K562 (cell line): Measurements from ENCODE around the gene C9. TPM values are rescaled to one million over a fixed set of nuclear protein-coding genes. Genes with fewer than 3 reads are reported as not detected.

Experiments
- ATAC-seq: fragments of 200-7000 bp; cut with Tn5 transposase; 3 replicates; pipeline ENCODE4 v1.9.1; 2020; ENCODE audit warnings: moderate library complexity
- BruUV-seq: library from RNA; stranded (reverse); fragments of 400-500 nt; replicated peaks from 2 replicates; lab custom pipeline; 2021; lab: Mats Ljungman, UMichigan
- CTCF ChIA-PET: fragments of 300-600 bp; formaldehyde crosslinking; extraction: SDS; loops from one replicate; lab custom pipeline; 2021; ENCODE audit warnings: low intra/inter-chr PET ratio; lab: Yijun Ruan, JAX
- POLR2A ChIA-PET: fragments of 300-600, 350-650 bp; sonication (Branson Sonifier 250); formaldehyde crosslinking; extraction: SDS; loops from one replicate; lab custom pipeline; 2021; ENCODE audit warnings: antibody characterized with exemption, inconsistent platforms; lab: Yijun Ruan, JAX
- DNase-seq, 4 experiments: peaks; one replicate each; pipeline versions ENCODE4 v3.0.0 to v3.0.0-alpha.2; 2011 to 2018; ENCODE audit warnings: low spot score in 3 of 4, mixed read lengths in 3 of 4; ENCODE audit errors: extremely low read depth in 1 of 4
- FAIRE-seq: peaks from 2 replicates; lab custom pipeline; 2011; peaks lifted over from hg19 to GRCh38; lab: Jason Lieb, UNC
- H2AFZ ChIP-seq: 2 replicates; pipeline ENCODE4 v1.6.0; 2011; ENCODE audit warnings: low read depth, low read length, control low read depth, inconsistent platforms
- H3K27ac ChIP-seq: fragments of 200-600 bp; 3 replicates; pipeline ENCODE4 v1.8.0; 2011; ENCODE audit warnings: low read depth, mild to moderate bottlenecking, control low read depth, inconsistent platforms, low read length, moderate library complexity, mixed read lengths; ENCODE audit errors: extremely low read depth
- H3K27me3 ChIP-seq, 2 experiments: fragments of 300-600 bp in 1 of 2; 2 replicates in 1 of 2; 3 replicates in 1 of 2; pipeline versions ENCODE4 v1.6.0 to v1.8.0; 2011; ENCODE audit warnings: inconsistent platforms in 2 of 2, low read length in 2 of 2, mild to moderate bottlenecking in 1 of 2, mixed read lengths in 1 of 2, moderate library complexity in 1 of 2; ENCODE audit not compliant: control insufficient read depth in 2 of 2, insufficient read depth in 2 of 2
- H3K36me3 ChIP-seq: fragments of 300-600 bp; 3 replicates; pipeline ENCODE4 v1.8.0; 2011; ENCODE audit warnings: mild to moderate bottlenecking, low read length, inconsistent platforms; ENCODE audit not compliant: control insufficient read depth, insufficient read depth
- H3K4me1 ChIP-seq, 2 experiments: fragments of 200-600 bp in 1 of 2; replicated peaks in 1 of 2; 2 replicates in 1 of 2; 3 replicates in 1 of 2; pipeline versions ENCODE4 v1.5.1 to v1.8.0; 2011; ENCODE audit warnings: inconsistent platforms in 2 of 2, low read length in 2 of 2, mild to moderate bottlenecking in 1 of 2, mixed read lengths in 1 of 2, moderate library complexity in 1 of 2; ENCODE audit not compliant: control insufficient read depth in 2 of 2, insufficient read depth in 2 of 2
- H3K4me2 ChIP-seq: 2 replicates; pipeline ENCODE4 v1.6.1; 2011; ENCODE audit warnings: low read length, control low read depth, inconsistent platforms, mixed read lengths; ENCODE audit not compliant: insufficient read depth
- H3K4me3 ChIP-seq: fragments of 200-600 bp; sonication (generic), shearing (Covaris generic); 2 replicates; pipeline ENCODE4 v1.5.1; 2016; ENCODE audit warnings: control low read depth, inconsistent platforms
- H3K79me2 ChIP-seq: fragments of 200-600 bp; 3 replicates; pipeline ENCODE4 v1.8.0; 2011; ENCODE audit warnings: low read length, inconsistent platforms; ENCODE audit not compliant: control insufficient read depth, insufficient read depth
- H3K9ac ChIP-seq, 2 experiments: 2 replicates each; pipeline versions ENCODE4 v1.6.0 to v1.6.1; 2011; ENCODE audit warnings: low read depth in 2 of 2, low read length in 2 of 2, control low read depth in 1 of 2, inconsistent platforms in 1 of 2, mild to moderate bottlenecking in 1 of 2, mixed read lengths in 1 of 2; ENCODE audit not compliant: insufficient read depth in 1 of 2
- H3K9me1 ChIP-seq: one replicate; pipeline ENCODE4 v1.6.0; 2011; ENCODE audit warnings: inconsistent platforms, mild to moderate bottlenecking, low read length, moderate library complexity; ENCODE audit not compliant: control insufficient read depth, insufficient read depth
- H3K9me3 ChIP-seq: replicated peaks from 2 replicates; pipeline ENCODE4 v1.5.1; 2011; ENCODE audit warnings: low read depth, low read length, inconsistent platforms; ENCODE audit not compliant: control insufficient read depth, insufficient read depth
- H4K20me1 ChIP-seq: replicated peaks from 2 replicates; pipeline ENCODE4 v1.6.1; 2011; ENCODE audit warnings: low read length, inconsistent platforms, mixed read lengths; ENCODE audit not compliant: control insufficient read depth, insufficient read depth
- DEAF1 ChIP-seq: fragments of 450-650 bp; formaldehyde crosslinking; IDR thresholded peaks from 2 replicates; pipeline ENCODE4 v1.4.0; 2020; ENCODE audit warnings: mild to moderate bottlenecking, moderate library complexity
- DMBX1 ChIP-seq: fragments of 250-450 bp; sonication (Bioruptor Pico); IDR thresholded peaks from 2 replicates; pipeline ENCODE4 v1.8.0; 2022; ENCODE audit warnings: inconsistent platforms, mild to moderate bottlenecking, moderate library complexity, borderline replicate concordance
- ESRRA ChIP-seq: fragments of 450-650 bp; IDR thresholded peaks from 2 replicates; pipeline ENCODE4 v1.6.1; 2014; ENCODE audit warnings: low read depth, mild to moderate bottlenecking, moderate library complexity, borderline replicate concordance
- NBN ChIP-seq: fragments of 450-650 bp; IDR thresholded peaks from 2 replicates; pipeline ENCODE4 v1.6.1; 2016; ENCODE audit warnings: low read depth, mild to moderate bottlenecking
- NEUROD1 ChIP-seq: fragments of 150-350 bp; IDR thresholded peaks from 2 replicates; pipeline ENCODE4 v1.6.1; 2014; ENCODE audit warnings: borderline replicate concordance, low read length, low read depth; ENCODE audit not compliant: partially characterized antibody
- NR4A1 ChIP-seq, 2 experiments: fragments of 250-450 bp in 1 of 2; fragments of 450-650 bp in 1 of 2; sonication (Bioruptor Pico) in 1 of 2; IDR thresholded peaks; 2 replicates each; pipeline versions ENCODE4 v1.4.0 to v1.6.1; 2016 to 2020; ENCODE audit warnings: mild to moderate bottlenecking in 2 of 2, missing compliant biosample characterization in 1 of 2, missing genetic modification characterization in 1 of 2, moderate library complexity in 1 of 2
- PHF21A ChIP-seq: fragments of 450-650 bp; IDR thresholded peaks from 2 replicates; pipeline ENCODE4 v1.6.1; 2017; ENCODE audit warnings: low read depth, borderline replicate concordance
- TEAD4 ChIP-seq, 2 experiments: sonication (generic) in 1 of 2; formaldehyde crosslinking in 1 of 2; IDR thresholded peaks; 2 replicates each; pipeline versions ENCODE4 v1.6.1 to v1.8.0; 2012 to 2022; ENCODE audit warnings: borderline replicate concordance in 1 of 2, inconsistent platforms in 1 of 2, low read length in 1 of 2, mild to moderate bottlenecking in 1 of 2, missing genetic modification reagents in 1 of 2
- WGBS: fragments of 100-300 bp; shearing (Covaris generic); methylation state at CpG from one replicate; pipeline ENCODE4 v1.1.6; 2016; ENCODE audit warnings: low coverage, mixed read lengths; ENCODE audit not compliant: insufficient coverage; ENCODE audit errors: missing lambda C conversion rate; 5-methylcytosine and 5-hydroxymethylcytosine counted together
- in situ Hi-C: fragments of 300-500 bp; cut with MboI; formaldehyde crosslinking; loops from 4 replicates; pipeline ENCODE4 v1.15.0; 2018; ENCODE audit warnings: inconsistent platforms, mixed read lengths
- intact Hi-C: fragments of 100-400 bp; cut with micrococcal nuclease; formaldehyde crosslinking; loops from 2 replicates; pipeline ENCODE4 v1.14.2; 2022
- polyA plus RNA-seq, 8 experiments: library from polyadenylated mRNA; depleted of rRNA in 4 of 8; stranded (reverse) in 5 of 8; unstranded in 3 of 8; fragments of >200 nt; fragmentation: Nextera tagmentation in 2 of 8; fragmentation: Illumina TruSeq in 1 of 8; extraction: Ambion mirVana in 2 of 8; extraction: Trizol in 1 of 8; gene quantifications; 2 replicates each; pipeline versions ENCODE4 v1.2.1 to v1.2.3, GENCODE V29; 2011 to 2014; ENCODE audit warnings: inconsistent platforms in 1 of 8, missing spikeins in 1 of 8
- total RNA-seq, 7 experiments: library from RNA; depleted of rRNA in 6 of 7; stranded (reverse); fragments of >200 nt in 6 of 7; fragmentation: Illumina TruSeq in 2 of 7; extraction: Trizol in 2 of 7; gene quantifications; 2 replicates each; pipeline versions ENCODE4 v1.2.1 to v1.2.3, GENCODE V29; 2011 to 2021; ENCODE audit warnings: low replicate concordance in 1 of 7
- TF ChIP-seq, protein P1 (sequence below): fragments of 250-450 bp; sonication (Bioruptor Pico); IDR thresholded peaks from 2 replicates; pipeline ENCODE4 v1.5.0; 2020; ENCODE audit warnings: mild to moderate bottlenecking
- TF ChIP-seq, protein P2 (sequence below): fragments of 450-650 bp; IDR thresholded peaks from 2 replicates; pipeline ENCODE4 v1.6.1; 2016; ENCODE audit warnings: low read depth

The C9 gene
- total and polyA plus RNA-seq, 9 of the 15 experiments (the other 6 are each of a cell fraction or from before 2014, with no cell fraction given), result 0.08 to 0.38 TPM; not detected in 7

DNA sequence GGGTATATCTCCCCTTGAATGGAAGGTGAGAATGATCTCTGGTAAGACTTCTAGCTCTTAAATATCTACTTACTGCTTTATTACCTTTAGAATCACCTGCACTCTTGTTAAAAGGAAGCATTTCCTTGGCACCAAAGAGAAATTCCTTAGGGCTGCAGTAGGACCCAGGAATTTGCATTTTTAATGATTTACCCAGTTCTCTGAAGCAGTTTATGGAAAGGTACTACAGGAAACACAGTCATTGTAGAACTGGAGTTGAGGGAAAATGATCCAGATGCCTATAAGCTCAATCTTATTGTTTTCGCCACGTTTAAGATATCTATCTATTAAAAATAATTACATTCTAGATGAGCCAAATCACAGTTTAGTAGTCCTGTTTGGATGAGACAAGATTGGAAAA lies 9.5 kb upstream of the C9 start:
- in situ Hi-C loops (loop anchor here (5.0 kb wide), 2 partner anchors 164 to 226 kb away; no protein-coding TSS in a partner anchor), intact Hi-C loops (loop anchor here (5.0 to 10.0 kb wide), 2 partner anchors 91 to 156 kb away; partner anchors contain the start of gene FYB1)
- no TSS peak for BruUV-seq
- TF ChIP-seq, protein P1, sequence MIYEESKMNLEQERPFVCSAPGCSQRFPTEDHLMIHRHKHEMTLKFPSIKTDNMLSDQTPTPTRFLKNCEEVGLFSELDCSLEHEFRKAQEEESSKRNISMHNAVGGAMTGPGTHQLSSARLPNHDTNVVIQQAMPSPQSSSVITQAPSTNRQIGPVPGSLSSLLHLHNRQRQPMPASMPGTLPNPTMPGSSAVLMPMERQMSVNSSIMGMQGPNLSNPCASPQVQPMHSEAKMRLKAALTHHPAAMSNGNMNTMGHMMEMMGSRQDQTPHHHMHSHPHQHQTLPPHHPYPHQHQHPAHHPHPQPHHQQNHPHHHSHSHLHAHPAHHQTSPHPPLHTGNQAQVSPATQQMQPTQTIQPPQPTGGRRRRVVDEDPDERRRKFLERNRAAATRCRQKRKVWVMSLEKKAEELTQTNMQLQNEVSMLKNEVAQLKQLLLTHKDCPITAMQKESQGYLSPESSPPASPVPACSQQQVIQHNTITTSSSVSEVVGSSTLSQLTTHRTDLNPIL (CRISPR knock-in tag), result no peak
- TF ChIP-seq TEAD4 (IDR thresholded peaks at IDR 0.05; ENCODE audit: low read length) (no peak), TEAD4 (CRISPR knock-in tag; IDR thresholded peaks at IDR 0.05; ENCODE audit: borderline replicate concordance) (no peak), NR4A1 (CRISPR knock-in tag; IDR thresholded peaks at IDR 0.05) (no peak), NR4A1 (tag; IDR thresholded peaks at IDR 0.05) (no peak), ESRRA (no peak), DEAF1 (CRISPR knock-in tag) (no peak), NBN (no peak), PHF21A (no peak), DMBX1 (CRISPR knock-in tag) (no peak), NEUROD1 (no peak)
- TF ChIP-seq, protein P2, sequence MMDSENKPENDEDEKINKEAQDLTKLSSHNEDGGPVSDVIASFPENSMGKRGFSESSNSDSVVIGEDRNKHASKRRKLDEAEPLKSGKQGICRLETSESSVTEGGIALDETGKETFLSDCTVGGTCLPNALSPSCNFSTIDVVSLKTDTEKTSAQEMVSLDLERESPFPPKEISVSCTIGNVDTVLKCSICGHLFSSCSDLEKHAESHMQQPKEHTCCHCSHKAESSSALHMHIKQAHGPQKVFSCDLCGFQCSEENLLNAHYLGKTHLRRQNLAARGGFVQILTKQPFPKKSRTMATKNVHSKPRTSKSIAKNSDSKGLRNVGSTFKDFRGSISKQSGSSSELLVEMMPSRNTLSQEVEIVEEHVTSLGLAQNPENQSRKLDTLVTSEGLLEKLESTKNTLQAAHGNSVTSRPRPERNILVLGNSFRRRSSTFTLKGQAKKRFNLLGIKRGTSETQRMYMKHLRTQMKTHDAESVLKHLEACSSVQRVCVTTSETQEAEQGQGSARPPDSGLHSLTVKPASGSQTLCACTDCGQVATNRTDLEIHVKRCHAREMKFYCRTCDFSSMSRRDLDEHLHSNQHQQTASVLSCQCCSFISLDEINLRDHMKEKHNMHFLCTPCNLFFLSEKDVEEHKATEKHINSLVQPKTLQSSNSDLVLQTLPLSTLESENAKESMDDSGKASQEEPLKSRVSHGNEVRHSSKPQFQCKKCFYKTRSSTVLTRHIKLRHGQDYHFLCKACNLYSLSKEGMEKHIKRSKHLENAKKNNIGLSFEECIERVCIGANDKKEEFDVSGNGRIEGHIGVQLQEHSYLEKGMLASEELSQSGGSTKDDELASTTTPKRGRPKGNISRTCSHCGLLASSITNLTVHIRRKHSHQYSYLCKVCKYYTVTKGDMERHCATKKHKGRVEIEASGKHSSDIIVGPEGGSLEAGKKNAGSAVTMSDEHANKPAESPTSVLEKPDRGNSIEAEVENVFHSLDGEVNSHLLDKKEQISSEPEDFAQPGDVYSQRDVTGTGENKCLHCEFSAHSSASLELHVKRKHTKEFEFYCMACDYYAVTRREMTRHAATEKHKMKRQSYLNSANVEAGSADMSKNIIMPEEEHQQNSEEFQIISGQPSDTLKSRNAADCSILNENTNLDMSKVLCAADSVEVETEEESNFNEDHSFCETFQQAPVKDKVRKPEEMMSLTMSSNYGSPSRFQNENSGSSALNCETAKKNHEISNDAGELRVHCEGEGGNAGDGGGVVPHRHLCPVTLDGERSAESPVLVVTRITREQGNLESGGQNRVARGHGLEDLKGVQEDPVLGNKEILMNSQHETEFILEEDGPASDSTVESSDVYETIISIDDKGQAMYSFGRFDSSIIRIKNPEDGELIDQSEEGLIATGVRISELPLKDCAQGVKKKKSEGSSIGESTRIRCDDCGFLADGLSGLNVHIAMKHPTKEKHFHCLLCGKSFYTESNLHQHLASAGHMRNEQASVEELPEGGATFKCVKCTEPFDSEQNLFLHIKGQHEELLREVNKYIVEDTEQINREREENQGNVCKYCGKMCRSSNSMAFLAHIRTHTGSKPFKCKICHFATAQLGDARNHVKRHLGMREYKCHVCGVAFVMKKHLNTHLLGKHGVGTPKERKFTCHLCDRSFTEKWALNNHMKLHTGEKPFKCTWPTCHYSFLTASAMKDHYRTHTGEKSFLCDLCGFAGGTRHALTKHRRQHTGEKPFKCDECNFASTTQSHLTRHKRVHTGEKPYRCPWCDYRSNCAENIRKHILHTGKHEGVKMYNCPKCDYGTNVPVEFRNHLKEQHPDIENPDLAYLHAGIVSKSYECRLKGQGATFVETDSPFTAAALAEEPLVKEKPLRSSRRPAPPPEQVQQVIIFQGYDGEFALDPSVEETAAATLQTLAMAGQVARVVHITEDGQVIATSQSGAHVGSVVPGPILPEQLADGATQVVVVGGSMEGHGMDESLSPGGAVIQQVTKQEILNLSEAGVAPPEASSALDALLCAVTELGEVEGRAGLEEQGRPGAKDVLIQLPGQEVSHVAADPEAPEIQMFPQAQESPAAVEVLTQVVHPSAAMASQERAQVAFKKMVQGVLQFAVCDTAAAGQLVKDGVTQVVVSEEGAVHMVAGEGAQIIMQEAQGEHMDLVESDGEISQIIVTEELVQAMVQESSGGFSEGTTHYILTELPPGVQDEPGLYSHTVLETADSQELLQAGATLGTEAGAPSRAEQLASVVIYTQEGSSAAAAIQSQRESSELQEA, result no peak

More for the DNA sequence above, 9.5 kb upstream of the C9 start:
- Histone ChIP-seq H3K27ac (no peak overlapping the region), H3K9me1 (no peaks in the 10 kb centered on the region), H3K4me2 (no peak overlapping the region), H4K20me1 (no peaks in the 10 kb centered on the region), H3K36me3 (no peaks in the 10 kb centered on the region), H3K4me1 (0 out of 5 replicates have a peak, but pooled peaks cover 0 to 3% of the 10 kb centered on the region in 2 experiments), H3K4me3 (no peak overlapping the region), H2AFZ (no peak overlapping the region), H3K9ac (no peak overlapping the region), H3K9me3 (no peaks in the 10 kb centered on the region), H3K27me3 (no peaks in the 10 kb centered on the region), H3K79me2 (no peaks in the 10 kb centered on the region)
- WGBS, result 60% methylated on average over 2 of the region's 2 CpGs
- ATAC-seq, result no peak
- no peak for FAIRE-seq
- POLR2A ChIA-PET, result interaction anchor here (1.0 to 2.8 kb wide), 2 partner anchors 50 to 140 kb away, joined by 3 to 11 read pairs; partner anchors contain the start of gene DAB2
- CTCF ChIA-PET, result interaction anchor here (0.7 kb wide), 1 partner anchor 75 kb away, joined by 3 read pairs; no protein-coding TSS in a partner anchor
- DNase-seq, result no peak
